NCI-H1417 (cell line): ENCODE measurements around the gene ABHD16A.

Experiments used
- DNase-seq, 3 experiments: peaks; one replicate each; lab custom pipeline; 2025; lab: John Stamatoyannopoulos, UW

The ABHD16A gene

GRCh38 chr6:31690231-31691077 lies 12.7 kb downstream of the ABHD16A start:
- DNase-seq: no peak

- no peak for DNase-seq
These were observed 13.6 kb downstream of the ABHD16A start for GRCh38 chr6:31689249-31690110.

DNA sequence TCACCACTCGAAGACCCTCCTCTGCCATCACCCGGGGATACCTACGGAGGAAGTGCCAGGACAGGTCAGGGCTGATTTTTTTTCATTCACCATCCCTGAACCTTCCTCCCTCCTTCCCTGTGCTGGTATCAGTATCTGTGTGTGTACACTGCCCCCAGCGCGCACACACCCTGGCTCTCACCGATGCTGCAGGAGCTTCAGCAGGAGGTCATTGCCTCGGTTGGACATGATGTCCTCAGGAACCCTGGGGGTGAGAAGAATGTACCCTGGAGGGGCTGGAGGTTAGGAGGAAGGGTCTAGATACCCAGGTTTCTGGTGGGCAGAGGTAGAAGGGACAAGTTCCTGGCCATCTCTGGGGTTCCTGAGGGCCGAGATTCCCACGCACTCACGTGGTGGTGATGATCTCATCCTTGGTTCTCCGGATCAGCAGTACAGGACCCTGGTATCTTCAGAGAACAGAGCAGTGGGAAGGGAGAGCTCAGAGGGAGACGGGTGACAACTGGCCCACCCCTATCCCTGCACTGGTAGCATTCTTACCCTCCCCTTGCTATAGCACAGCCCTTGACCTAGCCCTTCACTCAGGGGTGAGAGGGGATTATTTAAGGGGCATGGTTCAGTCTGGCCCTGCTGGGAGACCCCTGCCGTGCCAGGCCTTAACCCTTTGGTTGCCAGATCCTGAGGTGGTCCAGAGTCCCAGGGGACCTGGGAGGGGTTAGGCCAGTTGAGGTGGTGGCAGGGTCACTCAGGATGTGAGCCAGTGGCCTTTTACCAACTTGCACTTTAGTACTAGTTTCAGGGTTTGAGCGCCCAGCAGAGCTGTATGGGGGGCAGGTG lies 15.0 kb downstream of the ABHD16A start:
- no peak for DNase-seq

GRCh38 chr6:31687321-31687720 lies 15.8 kb downstream of the ABHD16A start:
- DNase-seq: no peak

- DNase-seq: no peak
These were observed 16.6 kb downstream of the ABHD16A start for GRCh38 chr6:31686483-31686882.

- DNase-seq: peak in 1 of 3 experiments; percentile 22
These were observed 19.5 kb downstream of the ABHD16A start for GRCh38 chr6:31683591-31683990.

DNA sequence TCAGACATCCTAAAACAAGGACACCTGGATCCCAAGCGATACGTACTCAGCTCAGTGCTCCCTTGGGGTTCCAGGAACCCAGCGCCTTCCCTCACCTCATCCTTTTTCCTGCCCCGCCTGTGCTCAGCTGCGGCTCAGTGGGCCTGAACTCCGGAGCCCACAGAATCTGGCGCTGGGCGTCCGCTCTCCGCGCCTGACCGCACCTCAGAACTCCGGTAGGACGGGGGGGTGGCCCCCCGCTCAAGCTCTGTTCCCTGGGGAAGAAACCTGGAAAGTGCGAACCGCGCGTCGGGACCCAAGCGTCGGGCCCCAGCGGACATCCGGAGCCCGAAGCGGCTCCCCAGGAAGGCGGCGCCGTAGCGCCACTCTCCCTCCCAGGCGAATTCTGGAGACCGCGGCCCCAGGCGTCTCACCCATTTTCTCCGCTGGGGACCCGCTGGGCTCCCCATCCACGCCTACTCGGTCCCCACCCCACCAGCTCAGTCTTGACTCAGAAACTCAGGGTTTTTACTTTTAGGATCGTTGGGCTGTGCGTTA lies 21.9 kb downstream of the ABHD16A start:
- peak; percentile 42 to 78 (median 75) for DNase-seq

DNA sequence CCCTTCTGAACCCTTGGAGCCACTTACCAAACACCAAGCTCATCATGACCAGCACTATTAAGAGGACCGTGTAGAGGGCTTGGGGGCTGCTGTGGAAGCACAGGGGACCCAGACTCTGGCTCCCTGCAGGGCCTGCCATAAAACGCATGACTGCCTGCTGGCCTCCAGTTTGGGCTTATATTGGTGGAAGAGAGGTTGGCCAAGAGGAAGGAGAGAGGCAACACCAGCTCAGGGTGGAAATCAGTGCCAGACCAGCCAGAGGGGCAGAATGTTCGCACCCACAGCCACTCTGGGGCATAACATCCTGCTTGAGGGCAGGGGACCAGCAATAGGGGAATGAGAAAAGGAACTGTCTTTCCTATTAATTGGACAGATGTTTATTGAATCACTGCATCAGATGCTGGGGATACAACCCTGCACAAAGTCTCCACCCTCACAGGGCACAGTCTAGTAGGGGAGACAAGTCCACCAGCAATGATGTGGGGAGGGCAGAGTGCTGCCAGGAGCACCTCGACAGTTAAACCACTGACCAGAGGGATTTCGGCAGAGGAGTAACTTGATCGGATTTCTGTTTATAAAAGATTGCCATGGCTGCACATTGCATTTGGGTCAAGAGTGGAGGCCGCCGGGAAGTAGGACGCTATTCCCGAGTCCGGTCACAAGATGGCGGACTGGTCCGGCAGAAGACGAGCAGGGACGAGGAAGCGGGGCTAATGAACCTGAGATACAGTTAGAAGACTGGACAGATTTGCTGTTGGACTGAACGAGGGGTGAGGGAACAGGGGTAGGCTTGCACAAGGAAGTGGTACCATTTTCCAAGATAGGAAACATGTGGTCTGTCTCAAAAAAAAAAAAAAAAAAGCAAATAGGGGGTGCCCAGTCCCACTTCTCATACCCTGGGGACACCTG lies 22.6 kb downstream of the ABHD16A start, which contains the start of gene LY6G5C:
Gene LY6G5C (minus strand): TSS at position 842 of the 909 bp plus-strand sequence. CDS start 694 bp downstream, at position 148.
- peak; percentile 68 to 89 (median 73) for DNase-seq

- DNase-seq: no peak
These were observed 25.2 kb downstream of the ABHD16A start for GRCh38 chr6:31677955-31678354.

GRCh38 chr6:31676904-31677303 lies 26.2 kb downstream of the ABHD16A start:
- DNase-seq: no peak

GRCh38 chr6:31676322-31676903 lies 26.7 kb downstream of the ABHD16A start:
- DNase-seq: no peak

DNA sequence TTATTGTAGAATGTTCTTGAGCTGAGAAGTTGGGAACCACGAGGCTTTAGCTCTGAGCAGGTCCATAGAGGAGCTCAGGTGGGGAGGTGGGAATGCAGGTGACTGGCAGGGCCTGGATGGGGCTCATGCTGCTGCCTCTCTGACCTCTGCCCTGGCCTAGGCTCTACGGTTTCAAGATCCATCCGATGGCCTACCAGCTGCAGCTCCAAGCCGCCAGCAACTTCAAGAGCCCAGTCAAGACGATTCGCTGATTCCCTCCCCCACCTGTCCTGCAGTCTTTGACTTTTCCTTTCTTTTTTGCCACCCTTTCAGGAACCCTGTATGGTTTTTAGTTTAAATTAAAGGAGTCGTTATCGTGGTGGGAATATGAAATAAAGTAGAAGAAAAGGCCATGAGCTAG lies 33.4 kb downstream of the ABHD16A start, which contains the start of gene LY6G5B:
Gene LY6G5B (plus strand): TSS at position 301 of the 400 bp plus-strand sequence. CDS start 975 bp downstream, outside the sequence.
- no peak for DNase-seq

- DNase-seq: no peak
These were observed 36.7 kb downstream of the ABHD16A start for GRCh38 chr6:31666337-31666965.

- DNase-seq: peak; percentile 95 to 98 (median 95)
These were observed 37.4 kb downstream of the ABHD16A start, which contains the start of gene CSNK2B for GRCh38 chr6:31665501-31666336. TSS of gene CSNK2B (plus strand) at chr6:31666080. CDS start at chr6:31666832, 752 bp downstream.

- peak; percentile 86 to 96 (median 94) for DNase-seq
These were observed 38.2 kb downstream of the ABHD16A start, which contains the start of gene GPANK1 for GRCh38 chr6:31664790-31665500. TSS of gene GPANK1 (minus strand) at chr6:31664997. CDS start at chr6:31664478, 519 bp downstream.

DNA sequence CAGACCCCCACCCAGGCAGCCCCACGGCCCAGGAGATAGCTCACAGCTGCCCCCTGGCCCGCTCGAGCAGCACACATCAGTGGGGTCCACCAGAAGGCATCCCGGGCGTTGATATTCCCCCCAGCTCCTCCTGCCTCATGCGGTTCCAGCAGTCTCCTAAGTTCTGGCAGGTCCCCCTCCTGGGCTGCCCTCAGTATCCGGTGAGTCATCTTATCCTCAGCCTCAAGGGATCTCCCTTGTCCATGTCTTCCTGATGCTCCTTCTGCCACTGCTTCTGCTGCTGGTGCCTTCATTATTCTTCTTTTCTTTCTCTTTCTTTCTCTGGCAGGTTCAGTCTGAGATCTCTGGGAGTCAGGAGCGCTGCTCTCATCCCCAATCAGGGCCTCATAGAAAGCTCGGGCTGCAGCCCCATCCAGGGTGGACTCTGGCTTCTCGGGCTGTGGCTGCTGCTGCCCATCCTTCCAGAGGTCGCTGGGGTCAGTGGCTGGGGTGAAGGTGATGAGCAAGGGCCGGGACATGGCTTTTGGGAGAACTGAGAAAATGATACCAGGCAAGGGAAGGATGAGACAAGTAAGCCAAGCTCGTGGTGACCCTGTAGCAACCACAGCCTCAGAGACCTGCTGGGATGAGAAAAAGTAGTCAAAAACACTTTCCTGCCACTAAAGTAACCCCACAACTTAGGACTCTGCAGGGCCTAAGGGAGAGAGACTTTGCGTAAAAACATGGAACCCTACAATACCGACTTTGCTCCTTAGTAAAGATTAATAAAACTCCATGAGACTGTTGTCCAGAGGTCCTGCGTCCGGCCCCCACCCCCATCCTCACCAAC lies 38.9 kb downstream of the ABHD16A start:
- DNase-seq: peak in 2 of 3 experiments; percentile 30 to 50
